GM18499 (cell line): Measurements from ENCODE around the gene NR1I2.

Source experiments
- ATAC-seq: cut with Tn5 transposase; IDR thresholded peaks from one replicate; pipeline ENCODE4 v1.9.1; 2021; ENCODE audit warnings: moderate number of reproducible peaks; ENCODE audit not compliant: insufficient read depth, unreplicated experiment

NR1I2 gene

DNA sequence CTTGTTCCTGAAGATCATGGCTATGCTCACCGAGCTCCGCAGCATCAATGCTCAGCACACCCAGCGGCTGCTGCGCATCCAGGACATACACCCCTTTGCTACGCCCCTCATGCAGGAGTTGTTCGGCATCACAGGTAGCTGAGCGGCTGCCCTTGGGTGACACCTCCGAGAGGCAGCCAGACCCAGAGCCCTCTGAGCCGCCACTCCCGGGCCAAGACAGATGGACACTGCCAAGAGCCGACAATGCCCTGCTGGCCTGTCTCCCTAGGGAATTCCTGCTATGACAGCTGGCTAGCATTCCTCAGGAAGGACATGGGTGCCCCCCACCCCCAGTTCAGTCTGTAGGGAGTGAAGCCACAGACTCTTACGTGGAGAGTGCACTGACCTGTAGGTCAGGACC, 35.2 kb downstream of the NR1I2 start:
- ATAC-seq, result no peak

DNA sequence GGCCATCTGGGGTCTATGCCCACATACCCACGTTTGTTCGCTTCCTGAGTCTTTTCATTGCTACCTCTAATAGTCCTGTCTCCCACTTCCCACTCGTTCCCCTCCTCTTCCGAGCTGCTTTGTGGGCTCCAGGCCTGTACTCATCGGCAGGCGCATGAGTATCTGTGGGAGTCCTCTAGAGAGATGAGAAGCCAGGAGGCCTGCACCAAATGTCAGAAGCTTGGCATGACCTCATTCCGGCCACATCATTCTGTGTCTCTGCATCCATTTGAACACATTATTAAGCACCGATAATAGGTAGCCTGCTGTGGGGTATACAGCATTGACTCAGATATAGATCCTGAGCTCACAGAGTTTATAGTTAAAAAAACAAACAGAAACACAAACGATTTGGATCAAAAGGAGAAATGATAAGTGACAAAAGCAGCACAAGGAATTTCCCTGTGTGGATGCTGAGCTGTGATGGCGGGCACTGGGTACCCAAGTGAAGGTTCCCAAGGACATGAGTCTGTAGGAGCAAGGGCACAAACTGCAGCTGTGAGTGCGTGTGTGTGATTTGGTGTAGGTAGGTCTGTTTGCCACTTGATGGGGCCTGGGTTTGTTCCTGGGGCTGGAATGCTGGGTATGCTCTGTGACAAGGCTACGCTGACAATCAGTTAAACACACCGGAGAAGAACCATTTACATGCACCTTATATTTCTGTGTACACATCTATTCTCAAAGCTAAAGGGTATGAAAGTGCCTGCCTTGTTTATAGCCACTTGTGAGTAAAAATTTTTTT, 35.9 kb downstream of the NR1I2 start:
- no peak for ATAC-seq

DNA sequence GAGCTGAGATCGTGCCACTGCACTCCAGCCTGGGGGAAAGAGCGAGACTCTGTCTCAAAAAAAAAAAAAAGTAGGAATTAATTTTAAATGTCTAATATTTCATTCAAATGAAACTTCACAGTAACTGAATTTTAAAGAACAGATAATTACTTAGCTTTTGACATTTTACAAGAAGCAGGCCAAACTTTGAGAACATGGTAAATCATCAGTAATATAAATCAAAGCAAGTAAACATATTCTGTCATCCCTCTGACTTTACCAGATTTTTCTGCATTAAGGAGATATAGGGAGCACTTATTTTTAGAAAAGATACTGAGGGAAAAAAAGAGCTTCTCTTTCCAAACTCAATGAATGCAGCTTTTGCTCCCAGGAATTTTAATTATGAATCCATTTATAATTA, 37.0 kb downstream of the NR1I2 start:
- ATAC-seq, result no peak

DNA sequence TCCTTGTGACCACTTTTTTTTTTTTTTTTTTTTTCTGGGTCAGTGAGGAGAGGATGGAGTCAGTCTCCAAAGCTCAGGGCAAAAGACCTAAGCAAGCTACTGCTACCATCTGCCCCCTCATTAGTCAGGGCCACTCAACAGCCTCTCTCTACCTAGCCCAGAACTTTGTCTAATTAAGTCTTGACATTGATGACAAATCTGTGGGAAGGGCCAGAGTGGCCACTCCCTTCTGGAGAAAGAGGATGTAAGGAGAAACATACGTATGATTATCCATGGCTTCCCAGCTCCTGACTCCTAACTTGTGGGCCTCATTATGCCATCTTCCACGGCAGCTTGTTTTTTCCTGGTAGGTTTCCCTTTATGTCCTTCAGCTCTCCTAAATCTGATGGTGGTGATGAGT, 37.9 kb downstream of the NR1I2 start:
- no peak for ATAC-seq

DNA sequence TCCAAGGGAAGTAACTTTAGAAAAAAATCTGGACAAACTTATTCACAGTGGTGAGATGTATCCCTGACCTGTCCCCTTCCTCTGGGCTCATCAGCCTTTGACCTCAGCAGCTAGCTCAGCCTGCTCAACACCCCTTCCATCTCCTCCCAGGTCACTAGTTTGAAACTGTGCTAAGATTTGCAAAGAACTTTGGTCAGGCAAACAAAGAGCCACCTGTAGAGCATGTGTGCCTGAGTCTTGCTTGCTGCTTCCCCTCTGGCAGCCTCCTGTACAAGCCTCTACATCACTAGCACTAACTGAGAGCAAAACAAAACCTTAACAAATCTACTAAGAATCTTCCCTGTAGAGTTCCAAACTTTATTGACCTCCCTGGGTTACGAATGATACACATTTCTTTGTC, 43.9 kb downstream of the NR1I2 start:
- no peak for ATAC-seq

DNA sequence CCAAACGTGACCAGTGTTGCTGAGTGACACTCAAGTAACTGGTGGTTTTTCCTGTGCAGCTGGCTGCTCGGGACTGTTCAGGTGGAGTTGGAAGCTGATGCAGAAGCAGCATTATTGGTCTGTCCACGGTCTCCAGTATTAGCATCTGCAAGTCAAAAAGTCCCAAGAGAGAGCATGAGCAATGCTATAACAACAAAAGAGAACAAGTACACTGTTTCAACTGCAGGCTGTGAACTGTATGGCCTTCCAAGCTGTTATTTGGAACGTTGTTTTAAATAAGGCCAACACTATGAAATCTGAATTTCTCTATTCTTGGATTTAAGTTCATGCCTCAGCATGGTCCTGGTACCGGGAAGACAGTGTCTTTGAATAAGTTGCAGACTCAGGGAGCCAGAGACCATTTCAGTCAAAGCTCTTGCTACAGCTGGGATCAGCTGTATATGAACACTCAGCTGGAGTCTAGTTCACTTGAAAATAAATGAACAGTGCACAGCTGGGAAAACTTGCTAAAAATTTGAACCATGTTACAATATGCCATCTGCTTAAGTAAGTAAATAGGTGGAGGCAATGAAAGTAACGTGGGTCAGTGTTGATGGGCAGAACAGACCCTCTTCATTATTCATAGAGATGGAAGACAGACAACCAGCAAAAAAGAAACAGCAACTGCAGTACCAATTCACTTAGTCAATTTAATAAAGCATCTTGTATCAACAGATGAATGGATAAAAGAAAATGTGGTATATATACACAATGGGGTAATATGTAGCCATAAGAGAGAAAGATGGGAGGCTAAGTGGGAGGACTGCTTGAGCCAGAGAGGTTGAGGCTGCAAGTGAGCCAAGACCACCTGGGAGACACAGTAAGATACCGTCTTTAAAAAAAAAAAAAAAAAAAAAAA, 45.1 kb downstream of the NR1I2 start:
- no peak for ATAC-seq

DNA sequence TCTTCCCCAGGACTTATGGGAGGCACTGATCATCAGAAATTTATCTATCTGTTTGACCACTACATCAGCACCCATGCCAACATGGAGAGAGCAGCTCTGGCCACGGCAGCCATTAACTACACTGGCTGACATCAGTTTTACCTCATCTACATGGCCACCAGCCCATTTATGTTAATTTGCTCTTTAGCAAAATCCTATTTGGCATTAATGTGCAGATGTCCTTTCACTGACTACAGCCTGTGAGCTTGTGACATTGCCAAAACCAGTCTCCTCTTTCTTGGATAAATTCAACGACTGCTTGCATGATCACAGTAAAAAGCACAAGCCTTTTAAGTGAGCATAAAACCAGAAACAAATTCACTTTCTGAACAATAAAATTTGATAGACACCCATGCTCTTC, 47.5 kb downstream of the NR1I2 start:
- no peak for ATAC-seq

DNA sequence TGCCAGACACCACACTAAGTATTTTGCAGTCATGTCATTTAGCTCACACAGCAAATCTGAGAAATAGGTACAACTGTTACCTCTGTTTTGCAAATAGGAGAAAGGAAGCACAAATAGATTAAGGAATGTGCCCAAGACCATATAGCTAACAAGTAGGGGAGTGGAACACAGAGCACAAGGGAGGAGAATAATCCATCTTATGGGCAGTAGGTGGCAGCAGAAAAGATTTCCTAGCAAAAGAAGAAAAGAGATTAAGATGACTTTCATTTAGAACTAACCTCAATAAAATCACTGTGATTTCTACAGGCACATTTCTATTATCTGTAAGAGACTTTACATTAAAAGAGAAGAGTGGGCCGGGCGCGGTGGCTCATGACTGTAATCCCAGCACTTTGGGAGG, 49.1 kb downstream of the NR1I2 start:
- ATAC-seq, result no peak

DNA sequence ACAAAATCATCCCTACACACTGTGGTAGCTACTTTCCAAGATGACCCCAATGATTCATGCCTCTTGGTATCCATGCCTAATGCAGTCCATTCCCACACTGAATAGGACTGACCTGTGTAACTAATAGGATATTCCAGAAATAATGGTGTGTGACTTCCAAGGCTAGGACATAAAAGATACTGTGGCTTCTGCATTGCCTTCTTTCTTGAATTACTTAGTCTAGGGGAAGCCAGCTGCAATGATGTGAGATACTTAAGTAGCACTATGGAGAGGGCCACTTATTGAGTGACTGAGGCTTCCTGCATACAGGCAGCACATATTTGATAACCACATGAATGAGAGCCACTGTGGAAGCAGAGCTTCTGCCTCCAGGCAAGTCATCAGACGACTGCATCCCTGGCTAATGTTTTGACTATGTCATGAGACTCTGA, 50.1 kb downstream of the NR1I2 start:
- ATAC-seq, result no peak

DNA sequence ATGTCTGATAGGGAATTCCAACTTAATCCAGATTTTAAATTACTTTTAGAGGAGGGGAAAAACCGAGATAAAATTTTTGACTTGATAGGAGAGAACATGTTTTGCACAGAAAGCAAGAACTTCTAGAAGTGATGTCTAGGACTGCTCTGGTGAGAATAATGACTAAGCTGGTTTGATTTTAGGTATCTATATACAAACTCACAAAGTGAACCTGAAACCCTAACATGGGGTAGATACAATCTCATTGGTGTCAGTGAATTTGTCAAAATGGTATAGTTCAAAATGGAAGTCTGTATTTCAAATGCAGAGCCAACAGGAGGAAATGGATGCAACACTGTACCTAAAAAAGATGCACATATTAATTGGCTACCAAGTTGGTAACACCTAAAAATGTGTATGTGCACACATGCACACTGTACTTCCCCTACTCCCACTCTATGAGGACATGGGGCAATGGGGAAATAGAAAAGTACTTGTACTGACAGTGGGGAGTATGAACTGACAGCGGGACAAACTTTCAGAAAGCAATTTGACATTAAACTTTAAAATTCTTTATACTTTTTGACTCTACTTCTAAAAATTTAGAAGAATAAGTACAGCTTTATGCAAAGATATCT, 53.0 kb downstream of the NR1I2 start:
- no peak for ATAC-seq

DNA sequence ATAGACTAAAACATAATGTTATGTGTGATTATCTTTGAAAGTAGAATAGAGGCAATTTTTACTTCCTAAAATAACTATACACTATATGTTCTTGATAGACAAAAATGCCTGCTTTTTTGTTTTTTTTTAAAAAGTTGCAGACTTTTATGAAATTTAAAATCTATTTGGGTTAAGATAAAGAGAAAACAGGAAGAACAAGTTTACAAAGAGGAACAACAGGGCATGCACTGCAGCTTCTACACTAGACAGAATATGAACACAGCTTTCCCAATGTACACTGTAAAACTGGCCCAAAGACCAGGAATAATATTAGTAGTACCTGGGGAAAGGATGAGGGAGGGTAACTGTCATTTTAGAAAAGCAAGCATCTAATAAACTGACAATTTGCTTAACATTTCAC, 53.7 kb downstream of the NR1I2 start:
- no peak for ATAC-seq

DNA sequence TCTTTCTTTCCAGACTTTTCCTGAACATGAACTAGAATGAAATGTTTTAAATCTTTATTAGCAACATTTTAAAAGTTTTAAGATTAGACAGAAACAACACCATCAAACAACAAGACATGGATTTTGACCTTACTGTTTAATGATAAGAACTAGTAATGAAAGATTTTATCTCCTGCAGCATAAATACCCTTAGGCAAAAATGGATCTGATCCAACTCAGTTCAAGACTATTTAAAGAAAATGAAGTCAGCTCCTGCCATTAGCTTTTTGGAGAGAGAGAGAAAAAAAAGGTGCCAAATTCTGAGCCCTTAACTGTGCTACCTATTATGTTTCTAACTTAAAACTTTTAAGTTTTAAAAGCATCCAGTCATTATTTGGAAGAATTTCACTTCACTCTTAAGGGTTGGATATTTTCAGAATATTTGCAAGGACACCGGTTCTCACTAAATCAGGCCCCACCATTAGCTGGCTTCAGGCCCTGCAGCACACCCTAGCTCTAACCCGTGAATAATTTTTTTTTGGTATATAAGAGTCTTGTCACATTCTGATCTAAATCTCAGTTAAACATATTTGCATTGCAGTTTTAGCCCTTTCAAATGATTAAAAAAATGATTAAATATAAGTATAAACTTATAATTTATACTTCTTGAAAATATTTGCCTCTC, 60.0 kb downstream of the NR1I2 start:
- ATAC-seq, result no peak

DNA sequence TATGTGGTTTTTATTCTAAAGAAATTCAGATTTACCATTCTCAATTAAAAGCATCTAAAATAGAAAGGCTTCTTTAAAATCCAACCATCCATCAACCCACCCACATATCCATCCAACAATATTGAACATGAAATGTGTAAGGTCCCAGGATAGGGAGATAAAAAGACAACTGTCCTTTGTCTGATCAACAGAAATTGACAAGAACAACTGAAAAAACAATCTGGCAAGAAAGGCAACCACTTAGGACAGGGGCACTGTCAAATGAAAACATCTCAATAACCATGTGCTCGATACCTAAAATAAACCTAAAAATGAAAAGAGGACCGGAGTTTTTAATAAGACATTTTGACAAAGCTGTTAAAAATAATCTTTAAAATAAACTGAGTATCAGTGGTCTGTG, 67.2 kb downstream of the NR1I2 start:
- no peak for ATAC-seq

DNA sequence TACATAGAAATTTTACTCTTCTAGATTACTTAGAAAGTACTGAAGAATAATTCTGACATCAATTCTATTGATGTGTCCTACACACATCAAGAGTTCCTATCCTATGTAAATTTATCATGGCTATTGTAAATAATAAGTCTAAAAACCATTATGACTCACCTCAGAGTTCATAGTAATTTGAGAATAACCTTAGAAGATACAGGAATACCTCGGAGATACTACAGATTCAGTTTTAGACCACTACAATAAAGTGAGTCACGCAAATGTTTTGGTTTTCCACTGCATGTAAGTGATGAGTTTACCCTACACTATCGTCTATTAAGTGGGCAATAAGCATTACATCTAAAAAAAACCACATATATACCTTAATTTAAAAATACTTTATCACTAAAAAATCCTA, 74.8 kb downstream of the NR1I2 start:
- no peak for ATAC-seq

DNA sequence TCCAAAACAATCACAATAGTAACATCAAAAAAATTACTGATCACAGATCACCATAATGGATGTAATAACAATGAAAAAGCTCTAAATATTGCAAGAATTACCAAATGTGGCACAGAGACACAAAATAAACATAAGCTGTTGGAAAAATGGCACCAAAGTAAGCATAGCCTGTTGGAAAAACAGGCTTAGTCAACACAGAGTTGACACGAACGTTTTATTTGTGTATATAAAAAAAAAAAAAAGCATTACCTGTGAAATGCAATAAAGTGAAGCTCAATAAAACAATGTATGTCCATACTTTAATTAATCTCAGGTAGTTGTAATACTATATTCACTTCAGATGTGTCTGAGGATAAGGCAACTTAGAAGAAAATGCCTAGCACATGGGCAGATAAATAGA, 77.1 kb downstream of the NR1I2 start:
- ATAC-seq, result no peak

DNA sequence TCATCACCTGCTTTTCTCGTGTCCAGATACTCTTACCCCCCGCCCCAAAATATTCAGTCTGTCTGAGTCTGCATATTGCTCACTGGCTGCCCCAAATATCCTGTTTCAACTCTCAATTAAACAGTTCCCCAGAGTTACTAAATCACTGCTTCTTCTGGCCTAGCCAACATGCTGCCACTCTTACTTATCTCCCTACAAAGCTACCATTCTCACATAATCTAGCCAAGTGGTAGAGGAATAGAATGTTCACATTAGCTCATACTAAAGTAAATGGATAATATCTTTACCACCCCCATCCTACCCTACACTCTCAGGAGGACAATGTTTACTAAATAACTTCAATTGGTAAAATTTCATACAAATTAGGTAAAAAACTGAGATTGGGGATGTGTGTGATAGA, 77.8 kb downstream of the NR1I2 start:
- ATAC-seq, result no peak

DNA sequence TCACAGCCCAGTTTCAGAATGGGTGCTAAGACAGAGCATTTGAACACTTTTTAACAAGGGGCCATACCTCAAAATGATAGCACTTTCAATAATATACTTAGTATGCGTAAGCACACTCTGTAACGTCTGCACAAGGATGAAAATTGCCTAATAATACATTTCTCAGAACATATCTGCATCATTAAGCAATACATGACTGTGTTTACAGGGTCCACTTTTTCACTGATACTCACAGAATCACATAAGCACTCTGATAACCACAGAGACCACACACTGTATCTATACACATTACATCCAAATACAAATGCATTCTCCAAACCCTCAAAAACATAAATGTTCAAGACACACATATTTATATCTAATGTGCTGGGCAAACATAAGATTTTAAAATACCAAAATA, 79.8 kb downstream of the NR1I2 start:
- no peak for ATAC-seq

DNA sequence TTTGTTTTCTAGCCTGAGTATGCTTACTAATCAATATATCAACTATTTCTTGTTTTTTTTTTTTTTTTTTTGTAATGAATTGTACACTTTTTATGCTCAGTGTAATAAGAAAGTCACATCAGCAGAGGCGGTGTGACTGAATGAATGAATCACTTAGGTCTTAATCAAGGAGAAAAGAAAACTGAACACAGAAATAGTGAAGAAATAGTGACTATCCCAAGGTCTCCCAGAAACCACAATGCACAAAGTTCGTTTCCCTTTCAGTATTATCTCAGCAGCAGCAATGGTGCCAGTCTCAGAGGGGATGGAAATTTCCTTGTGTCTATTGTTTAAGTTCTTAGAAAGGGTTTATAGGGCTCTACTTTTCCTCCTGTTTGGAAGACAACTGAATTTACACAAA, 80.7 kb downstream of the NR1I2 start:
- ATAC-seq, result no peak

DNA sequence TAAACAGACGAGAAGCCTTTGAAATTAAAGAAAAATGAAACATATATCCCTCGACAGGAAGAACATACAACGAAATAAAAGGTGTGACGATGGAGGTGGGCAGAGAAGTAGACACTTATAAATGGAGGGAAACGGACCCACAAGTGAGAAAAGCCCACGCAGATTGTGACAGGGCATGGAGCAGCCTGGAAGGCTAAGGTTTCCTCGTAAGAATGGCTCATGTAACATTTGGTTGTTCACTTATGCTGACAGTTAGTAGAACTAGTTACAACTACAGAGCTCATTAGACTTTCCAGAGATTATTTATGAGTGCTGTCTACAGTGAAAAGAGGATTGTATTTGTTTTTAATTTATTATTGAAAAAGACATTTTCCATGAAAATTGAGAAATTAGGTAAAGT, 82.6 kb downstream of the NR1I2 start:
- no peak for ATAC-seq
